Ishikawa (cell line): Measurements from ENCODE around the gene DSCAML1.

Experiments
- ZBTB7A ChIP-seq: IDR thresholded peaks from 2 replicates; pipeline ENCODE4 v1.6.1; 2012; ENCODE audit warnings: low read depth
- TF ChIP-seq, protein P1 (sequence below): IDR thresholded peaks from 2 replicates; pipeline ENCODE4 v1.6.1; 2012

- TF ChIP-seq ZBTB7A, result no peak
- TF ChIP-seq, protein P1, sequence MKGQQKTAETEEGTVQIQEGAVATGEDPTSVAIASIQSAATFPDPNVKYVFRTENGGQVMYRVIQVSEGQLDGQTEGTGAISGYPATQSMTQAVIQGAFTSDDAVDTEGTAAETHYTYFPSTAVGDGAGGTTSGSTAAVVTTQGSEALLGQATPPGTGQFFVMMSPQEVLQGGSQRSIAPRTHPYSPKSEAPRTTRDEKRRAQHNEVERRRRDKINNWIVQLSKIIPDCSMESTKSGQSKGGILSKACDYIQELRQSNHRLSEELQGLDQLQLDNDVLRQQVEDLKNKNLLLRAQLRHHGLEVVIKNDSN, result no peak
These were observed 212.8 kb downstream of the DSCAML1 start for GRCh38 chr11:117584056-117584830.
